WTC11 (cell line): Measurements from ENCODE around the gene MOSPD2. TPM values are rescaled to one million over a fixed set of nuclear protein-coding genes. Genes with fewer than 3 reads are reported as not detected.

Source experiments
- ATAC-seq: fragments of 200-7000 bp; cut with Tn5 transposase; 2 replicates; pipeline ENCODE4 v1.10.0; 2021; ENCODE audit warnings: mild to moderate bottlenecking, moderate library complexity
- CTCF ChIA-PET: fragments of 300-600 bp; sonication (Branson Sonifier 250); formaldehyde crosslinking; loops from one replicate; lab custom pipeline; 2021; ENCODE audit warnings: antibody characterized with exemption; lab: Charles Lee
- POLR2A ChIA-PET: fragments of 350-600 bp; sonication (Branson Sonifier 250); formaldehyde crosslinking; loops from one replicate; lab custom pipeline; 2021; ENCODE audit warnings: antibody characterized with exemption; lab: Charles Lee
- DNase-seq: peaks from one replicate; pipeline ENCODE4 v3.0.0; 2021; ENCODE audit warnings: low spot score
- H3K27ac Mint-ChIP-seq: 2 replicates; pipeline ENCODE4 v1.8.0; 2021; ENCODE audit warnings: mixed read lengths
- H3K27me3 Mint-ChIP-seq: 2 replicates; pipeline ENCODE4 v1.8.0; 2021; ENCODE audit warnings: low read depth, mild to moderate bottlenecking, moderate library complexity, mixed read lengths
- H3K36me3 Mint-ChIP-seq: 2 replicates; pipeline ENCODE4 v1.8.0; 2021; ENCODE audit warnings: mixed read lengths
- H3K4me1 Mint-ChIP-seq: 2 replicates; pipeline ENCODE4 v1.8.0; 2022; ENCODE audit warnings: mixed read lengths
- H3K4me3 Mint-ChIP-seq: 2 replicates; pipeline ENCODE4 v1.8.0; 2021; ENCODE audit warnings: mild to moderate bottlenecking, moderate library complexity, mixed read lengths
- H3K9me3 Mint-ChIP-seq: 2 replicates; pipeline ENCODE4 v1.8.0; 2021; ENCODE audit warnings: mixed read lengths
- AFF4 ChIP-seq: sonication (generic); formaldehyde crosslinking; IDR thresholded peaks from 2 replicates; pipeline ENCODE4 v1.8.1; 2023; ENCODE audit warnings: mild to moderate bottlenecking, missing genetic modification reagents, borderline replicate concordance
- ELF4 ChIP-seq: sonication (generic); formaldehyde crosslinking; IDR thresholded peaks from 2 replicates; pipeline ENCODE4 v1.8.1; 2022; ENCODE audit warnings: low read depth, mild to moderate bottlenecking, moderate library complexity, missing genetic modification reagents
- ESRRA ChIP-seq: sonication (generic); formaldehyde crosslinking; IDR thresholded peaks from 2 replicates; pipeline ENCODE4 v1.8.1; 2022; ENCODE audit warnings: mild to moderate bottlenecking, missing genetic modification reagents, borderline replicate concordance
- HMGA2 ChIP-seq: fragments of 250-450 bp; sonication (Bioruptor Pico); IDR thresholded peaks from 2 replicates; pipeline ENCODE4 v1.4.0; 2021; ENCODE audit warnings: mild to moderate bottlenecking, moderate library complexity
- IRF1 ChIP-seq: sonication (generic); formaldehyde crosslinking; IDR thresholded peaks from 2 replicates; pipeline ENCODE4 v1.8.0; 2023; ENCODE audit warnings: missing genetic modification reagents
- JUN ChIP-seq: sonication (generic); formaldehyde crosslinking; IDR thresholded peaks from 2 replicates; pipeline ENCODE4 v1.8.0; 2023; ENCODE audit warnings: mild to moderate bottlenecking, missing genetic modification reagents
- MXD4 ChIP-seq: fragments of 250-450 bp; sonication (Bioruptor Pico); IDR thresholded peaks from 2 replicates; pipeline ENCODE4 v1.8.0; 2021; ENCODE audit warnings: mild to moderate bottlenecking, moderate library complexity, borderline replicate concordance
- total RNA-seq: library from RNA; stranded (reverse); gene quantifications from 3 replicates; pipeline ENCODE4 v1.2.3, GENCODE V29; 2021
- TF ChIP-seq, protein P1 (sequence below): fragments of 250-450 bp; sonication (Bioruptor Pico); IDR thresholded peaks from 2 replicates; pipeline ENCODE4 v1.9.0; 2021; ENCODE audit warnings: mild to moderate bottlenecking, borderline replicate concordance
- TF ChIP-seq, protein P2 (sequence below): fragments of 200-600 bp; IDR thresholded peaks from 2 replicates; pipeline ENCODE4 v1.8.0; 2022; ENCODE audit warnings: antibody characterized with exemption
- TF ChIP-seq, protein P3 (sequence below): fragments of 250-450 bp; sonication (Bioruptor Pico); IDR thresholded peaks from 2 replicates; pipeline ENCODE4 v1.9.0; 2021; ENCODE audit warnings: mild to moderate bottlenecking
- TF ChIP-seq, protein P4 (sequence below): sonication (generic); formaldehyde crosslinking; IDR thresholded peaks from 2 replicates; pipeline ENCODE4 v1.8.0; 2023; ENCODE audit warnings: missing genetic modification reagents, mild to moderate bottlenecking, borderline replicate concordance
- TF ChIP-seq, protein P5 (sequence below): sonication (generic); formaldehyde crosslinking; IDR thresholded peaks from 2 replicates; pipeline ENCODE4 v1.8.1; 2022; ENCODE audit warnings: mild to moderate bottlenecking, moderate library complexity, missing genetic modification reagents

MOSPD2 gene
- total RNA-seq, 1 experiment from 2014 or later = 13.2 TPM

DNA sequence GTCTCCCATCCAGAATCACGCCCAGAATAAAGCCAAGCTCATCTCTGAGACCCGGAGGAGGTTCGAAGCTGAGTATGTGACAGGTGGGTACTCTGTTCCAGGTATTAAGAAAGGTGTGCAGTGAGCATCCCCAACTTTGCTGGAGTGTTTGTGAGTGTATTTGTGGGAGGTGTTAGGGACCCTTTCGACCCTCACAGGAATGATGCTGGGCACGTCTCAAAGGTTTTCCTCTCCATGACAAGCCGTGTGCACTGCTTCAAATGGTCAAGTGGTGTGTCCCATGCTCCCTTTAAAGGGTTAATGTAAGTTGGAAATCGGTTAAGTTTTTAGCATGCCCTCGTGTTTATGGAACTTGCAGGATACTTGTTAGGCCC lies 442 bp downstream of the MOSPD2 start (continued):
- TF ChIP-seq, protein P1, sequence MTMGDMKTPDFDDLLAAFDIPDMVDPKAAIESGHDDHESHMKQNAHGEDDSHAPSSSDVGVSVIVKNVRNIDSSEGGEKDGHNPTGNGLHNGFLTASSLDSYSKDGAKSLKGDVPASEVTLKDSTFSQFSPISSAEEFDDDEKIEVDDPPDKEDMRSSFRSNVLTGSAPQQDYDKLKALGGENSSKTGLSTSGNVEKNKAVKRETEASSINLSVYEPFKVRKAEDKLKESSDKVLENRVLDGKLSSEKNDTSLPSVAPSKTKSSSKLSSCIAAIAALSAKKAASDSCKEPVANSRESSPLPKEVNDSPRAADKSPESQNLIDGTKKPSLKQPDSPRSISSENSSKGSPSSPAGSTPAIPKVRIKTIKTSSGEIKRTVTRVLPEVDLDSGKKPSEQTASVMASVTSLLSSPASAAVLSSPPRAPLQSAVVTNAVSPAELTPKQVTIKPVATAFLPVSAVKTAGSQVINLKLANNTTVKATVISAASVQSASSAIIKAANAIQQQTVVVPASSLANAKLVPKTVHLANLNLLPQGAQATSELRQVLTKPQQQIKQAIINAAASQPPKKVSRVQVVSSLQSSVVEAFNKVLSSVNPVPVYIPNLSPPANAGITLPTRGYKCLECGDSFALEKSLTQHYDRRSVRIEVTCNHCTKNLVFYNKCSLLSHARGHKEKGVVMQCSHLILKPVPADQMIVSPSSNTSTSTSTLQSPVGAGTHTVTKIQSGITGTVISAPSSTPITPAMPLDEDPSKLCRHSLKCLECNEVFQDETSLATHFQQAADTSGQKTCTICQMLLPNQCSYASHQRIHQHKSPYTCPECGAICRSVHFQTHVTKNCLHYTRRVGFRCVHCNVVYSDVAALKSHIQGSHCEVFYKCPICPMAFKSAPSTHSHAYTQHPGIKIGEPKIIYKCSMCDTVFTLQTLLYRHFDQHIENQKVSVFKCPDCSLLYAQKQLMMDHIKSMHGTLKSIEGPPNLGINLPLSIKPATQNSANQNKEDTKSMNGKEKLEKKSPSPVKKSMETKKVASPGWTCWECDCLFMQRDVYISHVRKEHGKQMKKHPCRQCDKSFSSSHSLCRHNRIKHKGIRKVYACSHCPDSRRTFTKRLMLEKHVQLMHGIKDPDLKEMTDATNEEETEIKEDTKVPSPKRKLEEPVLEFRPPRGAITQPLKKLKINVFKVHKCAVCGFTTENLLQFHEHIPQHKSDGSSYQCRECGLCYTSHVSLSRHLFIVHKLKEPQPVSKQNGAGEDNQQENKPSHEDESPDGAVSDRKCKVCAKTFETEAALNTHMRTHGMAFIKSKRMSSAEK = no peak
- TF ChIP-seq HMGA2 (no peak), ESRRA (CRISPR knock-in tag) (no peak), IRF1 (no peak), AFF4 (CRISPR knock-in tag) (no peak)
- TF ChIP-seq, protein P2, sequence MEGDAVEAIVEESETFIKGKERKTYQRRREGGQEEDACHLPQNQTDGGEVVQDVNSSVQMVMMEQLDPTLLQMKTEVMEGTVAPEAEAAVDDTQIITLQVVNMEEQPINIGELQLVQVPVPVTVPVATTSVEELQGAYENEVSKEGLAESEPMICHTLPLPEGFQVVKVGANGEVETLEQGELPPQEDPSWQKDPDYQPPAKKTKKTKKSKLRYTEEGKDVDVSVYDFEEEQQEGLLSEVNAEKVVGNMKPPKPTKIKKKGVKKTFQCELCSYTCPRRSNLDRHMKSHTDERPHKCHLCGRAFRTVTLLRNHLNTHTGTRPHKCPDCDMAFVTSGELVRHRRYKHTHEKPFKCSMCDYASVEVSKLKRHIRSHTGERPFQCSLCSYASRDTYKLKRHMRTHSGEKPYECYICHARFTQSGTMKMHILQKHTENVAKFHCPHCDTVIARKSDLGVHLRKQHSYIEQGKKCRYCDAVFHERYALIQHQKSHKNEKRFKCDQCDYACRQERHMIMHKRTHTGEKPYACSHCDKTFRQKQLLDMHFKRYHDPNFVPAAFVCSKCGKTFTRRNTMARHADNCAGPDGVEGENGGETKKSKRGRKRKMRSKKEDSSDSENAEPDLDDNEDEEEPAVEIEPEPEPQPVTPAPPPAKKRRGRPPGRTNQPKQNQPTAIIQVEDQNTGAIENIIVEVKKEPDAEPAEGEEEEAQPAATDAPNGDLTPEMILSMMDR = no peak
- TF ChIP-seq, protein P3, sequence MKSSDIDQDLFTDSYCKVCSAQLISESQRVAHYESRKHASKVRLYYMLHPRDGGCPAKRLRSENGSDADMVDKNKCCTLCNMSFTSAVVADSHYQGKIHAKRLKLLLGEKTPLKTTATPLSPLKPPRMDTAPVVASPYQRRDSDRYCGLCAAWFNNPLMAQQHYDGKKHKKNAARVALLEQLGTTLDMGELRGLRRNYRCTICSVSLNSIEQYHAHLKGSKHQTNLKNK (CRISPR knock-in tag) = no peak
- TF ChIP-seq, all 79 proteins: peak for 0

- H3K27me3 Mint-ChIP-seq = no peaks in the 10 kb centered on the region
- TF ChIP-seq MXD4 (CRISPR knock-in tag) (no peak), JUN (CRISPR knock-in tag) (no peak), ELF4 (CRISPR knock-in tag) (no peak)
- TF ChIP-seq, protein P4, sequence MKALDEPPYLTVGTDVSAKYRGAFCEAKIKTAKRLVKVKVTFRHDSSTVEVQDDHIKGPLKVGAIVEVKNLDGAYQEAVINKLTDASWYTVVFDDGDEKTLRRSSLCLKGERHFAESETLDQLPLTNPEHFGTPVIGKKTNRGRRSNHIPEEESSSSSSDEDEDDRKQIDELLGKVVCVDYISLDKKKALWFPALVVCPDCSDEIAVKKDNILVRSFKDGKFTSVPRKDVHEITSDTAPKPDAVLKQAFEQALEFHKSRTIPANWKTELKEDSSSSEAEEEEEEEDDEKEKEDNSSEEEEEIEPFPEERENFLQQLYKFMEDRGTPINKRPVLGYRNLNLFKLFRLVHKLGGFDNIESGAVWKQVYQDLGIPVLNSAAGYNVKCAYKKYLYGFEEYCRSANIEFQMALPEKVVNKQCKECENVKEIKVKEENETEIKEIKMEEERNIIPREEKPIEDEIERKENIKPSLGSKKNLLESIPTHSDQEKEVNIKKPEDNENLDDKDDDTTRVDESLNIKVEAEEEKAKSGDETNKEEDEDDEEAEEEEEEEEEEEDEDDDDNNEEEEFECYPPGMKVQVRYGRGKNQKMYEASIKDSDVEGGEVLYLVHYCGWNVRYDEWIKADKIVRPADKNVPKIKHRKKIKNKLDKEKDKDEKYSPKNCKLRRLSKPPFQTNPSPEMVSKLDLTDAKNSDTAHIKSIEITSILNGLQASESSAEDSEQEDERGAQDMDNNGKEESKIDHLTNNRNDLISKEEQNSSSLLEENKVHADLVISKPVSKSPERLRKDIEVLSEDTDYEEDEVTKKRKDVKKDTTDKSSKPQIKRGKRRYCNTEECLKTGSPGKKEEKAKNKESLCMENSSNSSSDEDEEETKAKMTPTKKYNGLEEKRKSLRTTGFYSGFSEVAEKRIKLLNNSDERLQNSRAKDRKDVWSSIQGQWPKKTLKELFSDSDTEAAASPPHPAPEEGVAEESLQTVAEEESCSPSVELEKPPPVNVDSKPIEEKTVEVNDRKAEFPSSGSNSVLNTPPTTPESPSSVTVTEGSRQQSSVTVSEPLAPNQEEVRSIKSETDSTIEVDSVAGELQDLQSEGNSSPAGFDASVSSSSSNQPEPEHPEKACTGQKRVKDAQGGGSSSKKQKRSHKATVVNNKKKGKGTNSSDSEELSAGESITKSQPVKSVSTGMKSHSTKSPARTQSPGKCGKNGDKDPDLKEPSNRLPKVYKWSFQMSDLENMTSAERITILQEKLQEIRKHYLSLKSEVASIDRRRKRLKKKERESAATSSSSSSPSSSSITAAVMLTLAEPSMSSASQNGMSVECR (CRISPR knock-in tag) = no peak
- TF ChIP-seq, protein P5, sequence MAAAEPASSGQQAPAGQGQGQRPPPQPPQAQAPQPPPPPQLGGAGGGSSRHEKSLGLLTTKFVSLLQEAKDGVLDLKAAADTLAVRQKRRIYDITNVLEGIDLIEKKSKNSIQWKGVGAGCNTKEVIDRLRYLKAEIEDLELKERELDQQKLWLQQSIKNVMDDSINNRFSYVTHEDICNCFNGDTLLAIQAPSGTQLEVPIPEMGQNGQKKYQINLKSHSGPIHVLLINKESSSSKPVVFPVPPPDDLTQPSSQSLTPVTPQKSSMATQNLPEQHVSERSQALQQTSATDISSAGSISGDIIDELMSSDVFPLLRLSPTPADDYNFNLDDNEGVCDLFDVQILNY (CRISPR knock-in tag) = no peak
- TF ChIP-seq, all 79 proteins: peak for 0
- peaks cover 5% of the 10 kb centered on the region for H3K36me3 Mint-ChIP-seq
- peaks cover 4% of the 10 kb centered on the region for H3K4me1 Mint-ChIP-seq
- ChIA-PET POLR2A (no interaction called here), CTCF (no interaction called here)
- no peaks in the 10 kb centered on the region for H3K9me3 Mint-ChIP-seq
- DNase-seq (no peak), ATAC-seq (no peak)
- H3K27ac Mint-ChIP-seq = no peak overlapping the region
- no peak overlapping the region for H3K4me3 Mint-ChIP-seq
These were observed 2.4 kb downstream of the MOSPD2 start for GRCh38 chrX:14875624-14876023.
